SK-N-SH (cell line): ENCODE measurements around the gene MYMX. TPM values are rescaled to one million over a fixed set of nuclear protein-coding genes. Genes with fewer than 3 reads are reported as not detected.

ENCODE experiments used
- CTCF ChIA-PET: fragments of 300-600, 350-600 bp; formaldehyde crosslinking; extraction: SDS; loops from one replicate; lab custom pipeline; 2021; lab: Yijun Ruan, JAX
- POLR2A ChIA-PET: fragments of 350-600 bp; sonication (Branson Sonifier 250); formaldehyde crosslinking; extraction: SDS; loops from one replicate; lab custom pipeline; 2020; ENCODE audit warnings: antibody characterized with exemption, inconsistent platforms; lab: Yijun Ruan, JAX
- DNase-seq: peaks from one replicate; pipeline ENCODE4 v3.0.0; 2012
- H2AFZ ChIP-seq: fragments of 200-600 bp; sonication (generic); 2 replicates; pipeline ENCODE4 v1.8.1; 2016; ENCODE audit warnings: antibody characterized with exemption, mild to moderate bottlenecking, low read depth
- H3F3A ChIP-seq: fragments of 200-600 bp; sonication (generic); replicated peaks from 2 replicates; pipeline ENCODE3; 2016; ENCODE audit warnings: antibody characterized with exemption, mild to moderate bottlenecking; ENCODE audit not compliant: insufficient read depth
- H3K27ac ChIP-seq, 2 experiments: fragments of 200-500 bp in 1 of 2; fragments of 200-600 bp in 1 of 2; sonication (Bioruptor generic) in 1 of 2; sonication (generic), shearing (Covaris generic) in 1 of 2; 2 replicates each; pipeline versions ENCODE4 v1.5.1 to v1.6.1; 2014 to 2016; ENCODE audit warnings: low read depth in 2 of 2, inconsistent platforms in 1 of 2, low read length in 1 of 2, mild to moderate bottlenecking in 1 of 2, mixed read lengths in 1 of 2
- H3K27me3 ChIP-seq: fragments of 200-600 bp; sonication (generic), shearing (Covaris generic); 2 replicates; pipeline ENCODE4 v1.6.1; 2016; ENCODE audit warnings: mixed run types; ENCODE audit not compliant: insufficient read depth
- H3K36me3 ChIP-seq, 2 experiments: fragments of 200-500 bp in 1 of 2; fragments of 200-600 bp in 1 of 2; sonication (Bioruptor generic) in 1 of 2; sonication (generic) in 1 of 2; replicated peaks in 1 of 2; 2 replicates each; pipeline versions ENCODE3 to v1.5.1; 2014 to 2016; ENCODE audit warnings: low read length in 1 of 2, mild to moderate bottlenecking in 1 of 2; ENCODE audit not compliant: insufficient read depth in 2 of 2, control insufficient read depth in 1 of 2
- H3K4me1 ChIP-seq, 2 experiments: fragments of 200-500 bp in 1 of 2; fragments of 200-600 bp in 1 of 2; sonication (Bioruptor generic) in 1 of 2; sonication (generic), shearing (Covaris generic) in 1 of 2; 2 replicates each; pipeline versions ENCODE4 v1.5.1 to v1.6.1; 2014 to 2016; ENCODE audit warnings: low read depth in 1 of 2, low read length in 1 of 2, mixed run types in 1 of 2; ENCODE audit not compliant: insufficient read depth in 2 of 2, control insufficient read depth in 1 of 2
- H3K4me2 ChIP-seq: fragments of 200-600 bp; sonication (generic), shearing (Covaris generic); 2 replicates; pipeline ENCODE4 v1.6.1; 2017; ENCODE audit warnings: mixed run types
- H3K4me3 ChIP-seq, 2 experiments: fragments of 200-500 bp in 1 of 2; fragments of 200-600 bp in 1 of 2; sonication (Bioruptor generic) in 1 of 2; sonication (generic), shearing (Covaris generic) in 1 of 2; 2 replicates each; pipeline versions ENCODE4 v1.5.1 to v1.8.1; 2014 to 2016; ENCODE audit warnings: low read depth in 2 of 2, inconsistent platforms in 1 of 2, low read length in 1 of 2, mild to moderate bottlenecking in 1 of 2, mixed read lengths in 1 of 2, moderate library complexity in 1 of 2
- H3K79me2 ChIP-seq: fragments of 200-600 bp; sonication (generic); 2 replicates; pipeline ENCODE4 v1.8.1; 2017; ENCODE audit warnings: mild to moderate bottlenecking; ENCODE audit not compliant: insufficient read depth
- H3K9ac ChIP-seq: fragments of 200-600 bp; sonication (generic); 2 replicates; pipeline ENCODE4 v1.6.1; 2017; ENCODE audit warnings: mixed run types
- H3K9me2 ChIP-seq: fragments of 200-600 bp; sonication (generic); 2 replicates; pipeline ENCODE4 v1.6.1; 2017; ENCODE audit warnings: mixed run types
- H3K9me3 ChIP-seq: fragments of 200-600 bp; sonication (generic); 2 replicates; pipeline ENCODE4 v1.6.1; 2017; ENCODE audit warnings: mixed run types, mild to moderate bottlenecking, moderate library complexity
- H4K20me1 ChIP-seq: fragments of 200-600 bp; sonication (generic); 2 replicates; pipeline ENCODE4 v1.6.1; 2017; ENCODE audit warnings: mild to moderate bottlenecking, mixed run types; ENCODE audit not compliant: insufficient read depth
- CHD2 ChIP-seq: fragments of 150-350 bp; IDR thresholded peaks from 2 replicates; pipeline ENCODE4 v1.6.1; 2018; ENCODE audit warnings: low read length; ENCODE audit not compliant: partially characterized antibody
- ELF1 ChIP-seq: IDR thresholded peaks from 2 replicates; pipeline ENCODE4 v1.4.0; 2012
- EP300 ChIP-seq, 2 experiments: IDR thresholded peaks; 2 replicates each; pipeline versions ENCODE4 v1.4.0 to v1.6.1; 2012; ENCODE audit warnings: borderline replicate concordance in 1 of 2, low read depth in 1 of 2, low read length in 1 of 2
- EZH2phosphoT487 ChIP-seq: fragments of 200-600 bp; sonication (generic); IDR thresholded peaks from 2 replicates; pipeline ENCODE4 v1.6.1; 2017; ENCODE audit warnings: low read depth, mixed run types, mild to moderate bottlenecking, antibody characterized with exemption, moderate library complexity, borderline replicate concordance
- FOSL2 ChIP-seq: IDR thresholded peaks from 2 replicates; pipeline ENCODE4 v1.4.0; 2012; ENCODE audit warnings: low read depth, mild to moderate bottlenecking, moderate library complexity, borderline replicate concordance
- FOXJ3 ChIP-seq: sonication (generic); formaldehyde crosslinking; IDR thresholded peaks from 2 replicates; pipeline ENCODE4 v1.5.1; 2020; ENCODE audit warnings: mild to moderate bottlenecking, missing genetic modification reagents
- FOXM1 ChIP-seq: IDR thresholded peaks from 2 replicates; pipeline ENCODE4 v1.4.0; 2012; ENCODE audit warnings: low read depth, mild to moderate bottlenecking
- GABPA ChIP-seq: IDR thresholded peaks from 2 replicates; pipeline ENCODE4 v1.4.0; 2012; ENCODE audit warnings: low read depth, mild to moderate bottlenecking
- JUND ChIP-seq: IDR thresholded peaks from 2 replicates; pipeline ENCODE4 v1.4.0; 2012
- MAX ChIP-seq: IDR thresholded peaks from 2 replicates; pipeline ENCODE4 v1.4.0; 2012; ENCODE audit warnings: low read depth
- MXI1 ChIP-seq: IDR thresholded peaks from 2 replicates; pipeline ENCODE4 v1.6.1; 2012; ENCODE audit warnings: mild to moderate bottlenecking, low read depth, low read length, improper control_type of control experiment
- NRF1 ChIP-seq: IDR thresholded peaks from 2 replicates; pipeline ENCODE4 v1.6.1; 2012; ENCODE audit warnings: low read depth, mild to moderate bottlenecking, low read length
- RAD21 ChIP-seq: IDR thresholded peaks from 2 replicates; pipeline ENCODE4 v1.6.1; 2012; ENCODE audit warnings: mild to moderate bottlenecking, low read length
- RCOR1 ChIP-seq: fragments of 150-350 bp; IDR thresholded peaks from 2 replicates; pipeline ENCODE4 v1.6.1; 2017; ENCODE audit warnings: antibody characterized with exemption, low read length
- RXRA ChIP-seq: IDR thresholded peaks from 2 replicates; pipeline ENCODE4 v1.4.0; 2012; ENCODE audit warnings: low read depth, mild to moderate bottlenecking, borderline replicate concordance
- SIN3A ChIP-seq: IDR thresholded peaks from 2 replicates; pipeline ENCODE4 v1.6.1; 2012; ENCODE audit warnings: low read depth, mild to moderate bottlenecking, low read length, moderate library complexity, borderline replicate concordance
- SMC3 ChIP-seq: IDR thresholded peaks from 2 replicates; pipeline ENCODE4 v1.6.1; 2012; ENCODE audit warnings: low read depth, low read length, improper control_type of control experiment
- TAF1 ChIP-seq: IDR thresholded peaks from 2 replicates; pipeline ENCODE4 v1.6.1; 2012; ENCODE audit warnings: low read depth, mild to moderate bottlenecking, low read length, moderate library complexity, borderline replicate concordance
- TCF12 ChIP-seq: IDR thresholded peaks from 2 replicates; pipeline ENCODE4 v1.4.0; 2012
- TEAD4 ChIP-seq: IDR thresholded peaks from 2 replicates; pipeline ENCODE4 v1.4.0; 2012; ENCODE audit warnings: mild to moderate bottlenecking, borderline replicate concordance; ENCODE audit not compliant: insufficient read depth
- USF1 ChIP-seq: IDR thresholded peaks from 2 replicates; pipeline ENCODE4 v1.4.0; 2012; ENCODE audit warnings: low read depth, borderline replicate concordance
- USF2 ChIP-seq: fragments of 150-350 bp; IDR thresholded peaks from 2 replicates; pipeline ENCODE4 v1.6.1; 2017; ENCODE audit warnings: antibody characterized with exemption, low read length, low read depth, borderline replicate concordance
- YY1 ChIP-seq: IDR thresholded peaks from 2 replicates; pipeline ENCODE4 v1.4.0; 2012; ENCODE audit warnings: low read depth, mild to moderate bottlenecking
- WGBS: methylation state at CpG from one replicate; pipeline ENCODE4 v1.1.6; 2017; ENCODE audit warnings: low lambda C conversion rate; 5-methylcytosine and 5-hydroxymethylcytosine counted together
- polyA plus RNA-seq, 3 experiments: library from polyadenylated mRNA; depleted of rRNA; stranded (reverse); fragments of >200 nt; gene quantifications; 2 replicates each; pipeline ENCODE4 v1.2.3, GENCODE V29; 2012
- TF ChIP-seq, protein P1 (sequence below): fragments of 150-350 bp; IDR thresholded peaks from 2 replicates; pipeline ENCODE4 v1.6.1; 2016; ENCODE audit warnings: mild to moderate bottlenecking, low read depth, low read length
- TF ChIP-seq, protein P2 (sequence below): IDR thresholded peaks from 2 replicates; pipeline ENCODE4; 2012

MYMX gene
- polyA plus RNA-seq, 1 of the 3 experiments (the other 2 are of a cell fraction): not detected

- TF ChIP-seq JUND (no peak), ELF1 (no peak), RAD21 (no peak), USF2 (no peak), RCOR1 (no peak), FOXM1 (no peak), EZH2phosphoT487 (no peak), MXI1 (peak; percentile 58), SMC3 (no peak), USF1 (no peak), FOXJ3 (CRISPR knock-in tag) (0 out of 2 replicates have a peak, but pooled peaks have one; percentile 37), FOSL2 (no peak), YY1 (peak; percentile 28; the same call in 1 of the 2 replicates), TCF12 (no peak; the same call in 1 of the 2 replicates)
- TF ChIP-seq, protein P1, sequence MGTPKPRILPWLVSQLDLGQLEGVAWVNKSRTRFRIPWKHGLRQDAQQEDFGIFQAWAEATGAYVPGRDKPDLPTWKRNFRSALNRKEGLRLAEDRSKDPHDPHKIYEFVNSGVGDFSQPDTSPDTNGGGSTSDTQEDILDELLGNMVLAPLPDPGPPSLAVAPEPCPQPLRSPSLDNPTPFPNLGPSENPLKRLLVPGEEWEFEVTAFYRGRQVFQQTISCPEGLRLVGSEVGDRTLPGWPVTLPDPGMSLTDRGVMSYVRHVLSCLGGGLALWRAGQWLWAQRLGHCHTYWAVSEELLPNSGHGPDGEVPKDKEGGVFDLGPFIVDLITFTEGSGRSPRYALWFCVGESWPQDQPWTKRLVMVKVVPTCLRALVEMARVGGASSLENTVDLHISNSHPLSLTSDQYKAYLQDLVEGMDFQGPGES: no peak
Observed at GRCh38 chr6:44245912-44246662, 29.4 kb downstream of the MYMX start (continued).

GRCh38 chr6:44246663-44247337 lies 30.1 kb downstream of the MYMX start, which contains the start of gene HSP90AB1:
HSP90AB1 (plus strand) TSS chr6:44247101; CDS start chr6:44248630, 1,529 bp downstream.
- peaks cover 35% of the 10 kb centered on the region for H3F3A ChIP-seq
- H3K36me3 ChIP-seq: peaks cover 34 to 39% of the 10 kb centered on the region in 2 experiments
- peak within 1 kb of the TSS; percentile 65 to 99 for H3K4me3 ChIP-seq
- no peaks in the 10 kb centered on the region for H3K27me3 ChIP-seq
- WGBS: 0% methylated on average over 29 of the region's 34 CpGs
- H2AFZ ChIP-seq: peak within 1 kb of the TSS; percentile 90
- H3K9me3 ChIP-seq: no peaks in the 10 kb centered on the region
- POLR2A ChIA-PET: interaction anchor here (0.6 to 4.1 kb wide), 31 partner anchors 9 to 759 kb away, joined by 3 to 98 read pairs (median 4); partner anchors contain the start of genes AARS2, SLC29A1, SLC35B2 and SPATS1
- DNase-seq: peak; percentile 94
- peak within 1 kb of the TSS; percentile 98 for H3K4me2 ChIP-seq
- peak within 1 kb of the TSS; percentile 100 for H3K9ac ChIP-seq
- H3K9me2 ChIP-seq: no peaks in the 10 kb centered on the region
- H3K79me2 ChIP-seq: peaks cover 50% of the 10 kb centered on the region
- H3K27ac ChIP-seq: peak within 1 kb of the TSS; percentile 86
- peaks cover 49% of the 10 kb centered on the region for H4K20me1 ChIP-seq
- peaks cover 13 to 24% of the 10 kb centered on the region in 2 experiments; a peak in 3 of 4 replicates for H3K4me1 ChIP-seq
- CTCF ChIA-PET: interaction anchor here (0.8 to 8.4 kb wide), 12 partner anchors 9 to 150 kb away, joined by 3 to 115 read pairs (median 10); partner anchors contain the start of genes AARS2, CDC5L, SLC29A1 and SLC35B2
- TF ChIP-seq RCOR1 (peak; percentile 48), TAF1 (peak; percentile 99), JUND (no peak), NRF1 (no peak), GABPA (no peak), RXRA (no peak), USF1 (no peak; the same call in 1 of the 2 replicates), SMC3 (no peak), TEAD4 (no peak), SIN3A (peak; percentile 93), TCF12 (peak; percentile 47), MAX (peak; percentile 88; the same call in 1 of the 2 replicates), YY1 (no peak), CHD2 (peak; percentile 98), EP300 (IDR thresholded peaks at IDR 0.05; ENCODE audit: borderline replicate concordance in 1 of 2, low read depth in 1 of 2, low read length in 1 of 2) (peak in 1 of 2 experiments; percentile 50; a peak in 1 of 4 replicates), FOXJ3 (CRISPR knock-in tag) (no peak)
- TF ChIP-seq, protein P2, sequence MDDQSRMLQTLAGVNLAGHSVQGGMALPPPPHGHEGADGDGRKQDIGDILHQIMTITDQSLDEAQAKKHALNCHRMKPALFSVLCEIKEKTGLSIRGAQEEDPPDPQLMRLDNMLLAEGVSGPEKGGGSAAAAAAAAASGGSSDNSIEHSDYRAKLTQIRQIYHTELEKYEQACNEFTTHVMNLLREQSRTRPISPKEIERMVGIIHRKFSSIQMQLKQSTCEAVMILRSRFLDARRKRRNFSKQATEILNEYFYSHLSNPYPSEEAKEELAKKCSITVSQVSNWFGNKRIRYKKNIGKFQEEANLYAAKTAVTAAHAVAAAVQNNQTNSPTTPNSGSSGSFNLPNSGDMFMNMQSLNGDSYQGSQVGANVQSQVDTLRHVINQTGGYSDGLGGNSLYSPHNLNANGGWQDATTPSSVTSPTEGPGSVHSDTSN: peak; percentile 90
